Measurements from ENCODE around the gene ATP10B. TPM values are rescaled to one million over a fixed set of nuclear protein-coding genes. Genes with fewer than 3 reads are reported as not detected.
"Not testable (repeated sequence)": the region's sequence is repeated elsewhere in the genome, so short reads cannot be mapped to it uniquely, and the experiment has no call there.

The ATP10B gene
- 1 to 10 TPM in 4 of 12 donors, under 1 TPM in 7, not detected in 1; 0.27 to 5.4 (median 0.63) TPM for polyA plus RNA-seq (ENCODE audit: insufficient read length in 12 of 12)
- long read RNA-seq, donor 1, full-length matches to known transcripts, result 2 of 28 reads
- long read RNA-seq, donor 1, partial matches to known transcripts, result 26 of 28 reads
- long read RNA-seq, donor 1, other reads (novel, unspliced or antisense), result 0 of 28 reads
- long read RNA-seq, donor 2, result 0 reads
- long read RNA-seq, donor 3, result 0 reads
- long read RNA-seq, donor 4, result 0 reads
- long read RNA-seq, donor 5, result 0 reads
- long read RNA-seq, donor 6, result 0 reads
- long read RNA-seq, donor 7, result 0 reads
- long read RNA-seq, donor 8, result 0 reads
- long read RNA-seq, donor 9, result 0 reads
- long read RNA-seq, donor 10, result 0 reads
- long read RNA-seq, donor 11, result 0 reads

- no peak for DNase-seq
These were observed at the start of gene ATP10B for GRCh38 chr5:160852049-160852448. TSS of gene ATP10B (minus strand) at chr5:160852211. CDS start at chr5:160688074, 164,137 bp downstream.

GRCh38 chr5:160901656-160902055 is 49.6 kb upstream of the ATP10B start:
- DNase-seq, result no peak

GRCh38 chr5:160899735-160900134 is 47.7 kb upstream of the ATP10B start:
- no peak for DNase-seq

GRCh38 chr5:160893180-160893964 is 41.4 kb upstream of the ATP10B start:
- not testable (repeated sequence) for DNase-seq

GRCh38 chr5:160887780-160888179 is 35.8 kb upstream of the ATP10B start:
- DNase-seq, result no peak

GRCh38 chr5:160873560-160874200 is 21.7 kb upstream of the ATP10B start:
- DNase-seq, result not testable (repeated sequence)

- no peak for DNase-seq
These were observed 18.0 kb upstream of the ATP10B start for GRCh38 chr5:160869989-160870521.

- DNase-seq, result no peak
These were observed 16.0 kb upstream of the ATP10B start for GRCh38 chr5:160867976-160868375.

- no peak for DNase-seq
These were observed 560 bp downstream of the ATP10B start for GRCh38 chr5:160851451-160851850.

- DNase-seq, result no peak
These were observed 1.6 kb downstream of the ATP10B start for GRCh38 chr5:160850421-160850820.

GRCh38 chr5:160847526-160848085 is 4.4 kb downstream of the ATP10B start:
- no peak for DNase-seq

- DNase-seq, result no peak
These were observed 5.4 kb downstream of the ATP10B start for GRCh38 chr5:160846642-160847041.

GRCh38 chr5:160844177-160844576 is 7.8 kb downstream of the ATP10B start:
- DNase-seq, result no peak

- DNase-seq, result no peak
These were observed 8.8 kb downstream of the ATP10B start for GRCh38 chr5:160843240-160843639.

- no peak for DNase-seq
These were observed 14.0 kb downstream of the ATP10B start for GRCh38 chr5:160837749-160838593.

- DNase-seq, result no peak
These were observed 14.8 kb downstream of the ATP10B start for GRCh38 chr5:160837211-160837610.

GRCh38 chr5:160835818-160836528 is 16.0 kb downstream of the ATP10B start:
- DNase-seq, result no peak

- DNase-seq, result no peak
These were observed 16.6 kb downstream of the ATP10B start for GRCh38 chr5:160835376-160835775.

GRCh38 chr5:160833806-160834205 is 18.2 kb downstream of the ATP10B start:
- DNase-seq, result no peak

GRCh38 chr5:160831801-160832200 is 20.2 kb downstream of the ATP10B start:
- no peak for DNase-seq

All from muscle of arm (tissue), 14 donors.